OCI-LY1 (cell line): ENCODE results near the gene DTX3L.

Source experiments
- H2AFZ ChIP-seq: fragments of 200-600 bp; sonication (generic), shearing (Covaris generic); 2 replicates; pipeline ENCODE4 v1.6.0; 2014; ENCODE audit warnings: antibody characterized with exemption, mild to moderate bottlenecking, low read length
- H3F3A ChIP-seq: fragments of 200-600 bp; sonication (generic), shearing (Covaris generic); 2 replicates; pipeline ENCODE4 v1.6.0; 2014; ENCODE audit warnings: mild to moderate bottlenecking, antibody characterized with exemption, low read length, moderate library complexity; ENCODE audit not compliant: insufficient read depth
- H3K27ac ChIP-seq: fragments of 200-600 bp; sonication (generic); 2 replicates; pipeline ENCODE4 v1.5.1; 2014; ENCODE audit warnings: low read length, mixed run types, mild to moderate bottlenecking, low read depth; ENCODE audit not compliant: poor library complexity, severe bottlenecking
- H3K27me3 ChIP-seq: fragments of 200-600 bp; sonication (generic); 2 replicates; pipeline ENCODE4 v1.6.0; 2014; ENCODE audit warnings: antibody characterized with exemption, mild to moderate bottlenecking, low read length, moderate library complexity; ENCODE audit not compliant: insufficient read depth
- H3K36me3 ChIP-seq: fragments of 200-600 bp; sonication (generic); 2 replicates; pipeline ENCODE4 v1.6.1; 2014; ENCODE audit warnings: mild to moderate bottlenecking, antibody characterized with exemption, low read length, moderate library complexity, mixed read lengths; ENCODE audit not compliant: insufficient read depth
- H3K4me1 ChIP-seq: fragments of 200-600 bp; sonication (generic); 2 replicates; pipeline ENCODE4 v1.5.1; 2014; ENCODE audit warnings: mild to moderate bottlenecking, low read length, moderate library complexity; ENCODE audit not compliant: insufficient read depth, severe bottlenecking
- H3K4me2 ChIP-seq: fragments of 200-600 bp; sonication (generic), shearing (Covaris generic); 2 replicates; pipeline ENCODE4 v1.6.1; 2014; ENCODE audit warnings: low read length
- H3K4me3 ChIP-seq: fragments of 200-600 bp; sonication (generic); 2 replicates; pipeline ENCODE4 v1.5.1; 2014; ENCODE audit warnings: low read length, low read depth, mild to moderate bottlenecking, mixed read lengths; ENCODE audit not compliant: poor library complexity, severe bottlenecking
- H3K79me2 ChIP-seq: fragments of 200-600 bp; shearing (Covaris generic); 2 replicates; pipeline ENCODE4 v1.6.1; 2016; ENCODE audit warnings: mixed run types, low read length, mixed read lengths; ENCODE audit not compliant: insufficient read depth
- H3K9ac ChIP-seq: fragments of 200-600 bp; sonication (generic), shearing (Covaris generic); 2 replicates; pipeline ENCODE4 v1.6.1; 2014; ENCODE audit warnings: mild to moderate bottlenecking, low read length, mixed read lengths
- H3K9me2 ChIP-seq: fragments of 200-600 bp; sonication (generic), shearing (Covaris generic); 2 replicates; pipeline ENCODE4 v1.6.1; 2014; ENCODE audit warnings: low read depth, mild to moderate bottlenecking, low read length, mixed read lengths
- H3K9me3 ChIP-seq: fragments of 200-600 bp; shearing (Covaris generic); 2 replicates; pipeline ENCODE4 v1.6.1; 2014; ENCODE audit warnings: low read length, mixed read lengths
- H4K20me1 ChIP-seq: fragments of 200-600 bp; sonication (generic), shearing (Covaris generic); 2 replicates; pipeline ENCODE4 v1.6.0; 2016; ENCODE audit warnings: mild to moderate bottlenecking, low read length; ENCODE audit not compliant: insufficient read depth
- EZH2 ChIP-seq: fragments of 200-600 bp; sonication (generic), shearing (Covaris generic); IDR thresholded peaks from 2 replicates; pipeline ENCODE4 v1.8.0; 2017; ENCODE audit warnings: borderline replicate concordance, mixed run types, mild to moderate bottlenecking, antibody characterized with exemption, low read length, moderate library complexity, mixed read lengths
- TF ChIP-seq, protein P1 (sequence below): fragments of 200-600 bp; sonication (generic), shearing (Covaris generic); IDR thresholded peaks from 2 replicates; pipeline ENCODE4 v1.5.1; 2017; ENCODE audit warnings: mild to moderate bottlenecking, antibody characterized with exemption, low read length, moderate library complexity, mixed read lengths

The DTX3L gene

DNA sequence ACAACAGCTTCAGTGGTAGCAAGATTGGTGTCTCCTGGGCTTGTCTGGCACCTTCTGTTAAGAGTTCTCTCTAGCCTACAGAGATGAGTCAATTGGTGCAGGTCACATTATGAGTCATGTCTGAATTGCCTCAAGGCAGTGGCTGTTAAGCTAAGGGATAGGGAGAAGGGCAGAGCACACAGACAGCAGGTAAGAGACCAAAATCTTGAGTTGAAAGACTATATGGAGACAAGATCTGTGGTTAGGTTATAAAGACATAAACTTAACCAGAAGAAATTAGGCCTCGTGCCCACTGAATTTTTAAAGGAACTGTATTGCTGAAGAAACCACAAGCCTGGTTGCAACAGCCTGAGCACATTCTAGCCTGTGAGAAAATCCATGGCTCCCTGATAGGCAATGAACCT lies 30.2 kb upstream of the DTX3L start:
- Histone ChIP-seq H3K79me2 (no peaks in the 10 kb centered on the region), H3K27ac (no peak overlapping the region), H3F3A (no peaks in the 10 kb centered on the region), H3K27me3 (no peaks in the 10 kb centered on the region), H3K4me1 (no peaks in the 10 kb centered on the region), H3K9ac (no peak overlapping the region), H3K36me3 (no peaks in the 10 kb centered on the region), H3K4me2 (no peak overlapping the region), H3K9me2 (no peaks in the 10 kb centered on the region), H3K4me3 (no peak overlapping the region), H3K9me3 (no peaks in the 10 kb centered on the region), H2AFZ (no peak overlapping the region), H4K20me1 (no peaks in the 10 kb centered on the region)
- TF ChIP-seq EZH2 = no peak
- TF ChIP-seq, protein P1, sequence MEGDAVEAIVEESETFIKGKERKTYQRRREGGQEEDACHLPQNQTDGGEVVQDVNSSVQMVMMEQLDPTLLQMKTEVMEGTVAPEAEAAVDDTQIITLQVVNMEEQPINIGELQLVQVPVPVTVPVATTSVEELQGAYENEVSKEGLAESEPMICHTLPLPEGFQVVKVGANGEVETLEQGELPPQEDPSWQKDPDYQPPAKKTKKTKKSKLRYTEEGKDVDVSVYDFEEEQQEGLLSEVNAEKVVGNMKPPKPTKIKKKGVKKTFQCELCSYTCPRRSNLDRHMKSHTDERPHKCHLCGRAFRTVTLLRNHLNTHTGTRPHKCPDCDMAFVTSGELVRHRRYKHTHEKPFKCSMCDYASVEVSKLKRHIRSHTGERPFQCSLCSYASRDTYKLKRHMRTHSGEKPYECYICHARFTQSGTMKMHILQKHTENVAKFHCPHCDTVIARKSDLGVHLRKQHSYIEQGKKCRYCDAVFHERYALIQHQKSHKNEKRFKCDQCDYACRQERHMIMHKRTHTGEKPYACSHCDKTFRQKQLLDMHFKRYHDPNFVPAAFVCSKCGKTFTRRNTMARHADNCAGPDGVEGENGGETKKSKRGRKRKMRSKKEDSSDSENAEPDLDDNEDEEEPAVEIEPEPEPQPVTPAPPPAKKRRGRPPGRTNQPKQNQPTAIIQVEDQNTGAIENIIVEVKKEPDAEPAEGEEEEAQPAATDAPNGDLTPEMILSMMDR = no peak

DNA sequence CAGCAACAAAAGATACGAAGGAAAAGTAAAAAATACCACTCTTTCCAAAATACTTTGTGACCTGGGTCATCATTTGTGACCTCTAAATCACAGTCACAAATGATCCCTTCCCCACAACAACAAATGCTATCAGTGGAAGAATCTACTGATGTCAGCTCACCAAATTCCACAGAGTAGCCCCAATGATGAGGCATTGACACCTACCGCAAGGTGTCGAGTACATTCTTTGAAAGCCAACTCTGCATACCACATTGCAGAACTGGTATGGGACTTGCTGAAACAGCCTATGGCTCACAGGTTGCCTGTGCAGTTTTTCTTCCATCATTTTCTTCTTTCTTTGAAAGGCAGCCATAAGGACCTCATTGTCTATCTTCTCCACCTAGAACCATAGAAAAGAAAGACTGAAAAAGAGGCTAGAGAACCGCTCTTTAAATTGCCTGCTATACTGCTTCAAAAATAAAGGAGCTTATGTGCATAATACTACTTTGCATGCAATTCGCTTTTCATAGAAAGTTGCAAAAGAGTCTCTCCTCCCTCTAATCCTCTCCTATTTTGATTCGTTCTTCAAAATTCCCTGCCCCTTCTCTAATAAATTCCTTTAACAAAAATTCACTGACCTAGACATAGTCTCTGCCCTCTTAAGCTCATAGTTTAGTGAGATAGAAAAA lies 28.0 kb upstream of the DTX3L start:
- Histone ChIP-seq H3F3A (no peaks in the 10 kb centered on the region), H3K27ac (no peak overlapping the region), H3K4me2 (no peak overlapping the region)

DNA sequence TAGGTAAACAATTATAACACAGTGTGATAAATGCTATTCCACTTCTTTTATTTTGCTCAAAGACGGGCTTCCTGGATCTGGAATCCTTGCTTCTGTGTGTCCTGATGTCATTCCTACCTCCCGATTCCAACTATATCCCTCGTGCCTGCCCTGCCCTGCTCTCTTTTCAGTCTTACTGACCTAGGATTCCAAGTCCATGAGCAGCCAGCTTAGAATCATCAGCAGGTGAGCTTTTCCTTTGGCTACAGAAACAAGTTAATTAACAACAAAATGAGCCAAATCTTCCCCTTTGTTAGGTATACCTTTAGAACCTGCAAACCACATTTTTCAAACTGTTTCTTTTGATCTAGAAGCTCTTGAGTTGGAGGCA lies 27.5 kb upstream of the DTX3L start:
- no peak overlapping the region for H3K4me3 ChIP-seq
- no peak overlapping the region for H3K9ac ChIP-seq
- no peaks in the 10 kb centered on the region for H4K20me1 ChIP-seq
- no peak overlapping the region for H3K27ac ChIP-seq
- no peaks in the 10 kb centered on the region for H3K4me1 ChIP-seq
- no peaks in the 10 kb centered on the region for H3K9me3 ChIP-seq
- H3K27me3 ChIP-seq = no peaks in the 10 kb centered on the region
- no peaks in the 10 kb centered on the region for H3K36me3 ChIP-seq
- no peaks in the 10 kb centered on the region for H3K79me2 ChIP-seq
- H3F3A ChIP-seq = no peaks in the 10 kb centered on the region
- TF ChIP-seq EZH2 = no peak
- TF ChIP-seq, protein P1 = no peak
- no peak overlapping the region for H3K4me2 ChIP-seq
- no peak overlapping the region for H2AFZ ChIP-seq
- no peaks in the 10 kb centered on the region for H3K9me2 ChIP-seq

More for the DNA sequence above, 28.0 kb upstream of the DTX3L start:
- no peaks in the 10 kb centered on the region for H3K4me1 ChIP-seq
- no peaks in the 10 kb centered on the region for H3K79me2 ChIP-seq
- no peaks in the 10 kb centered on the region for H3K27me3 ChIP-seq
- no peak overlapping the region for H3K4me3 ChIP-seq
- H3K9me2 ChIP-seq = no peaks in the 10 kb centered on the region
- no peaks in the 10 kb centered on the region for H4K20me1 ChIP-seq
- TF ChIP-seq EZH2 = no peak
- TF ChIP-seq, protein P1 = no peak
- H3K9me3 ChIP-seq = no peaks in the 10 kb centered on the region
- no peaks in the 10 kb centered on the region for H3K36me3 ChIP-seq
- no peak overlapping the region for H2AFZ ChIP-seq
- H3K9ac ChIP-seq = no peak overlapping the region
